Omental fat pad (tissue), 4 donors: ENCODE data around the gene CACNA2D1. TPM values are rescaled to one million over a fixed set of nuclear protein-coding genes. Genes with fewer than 3 reads are reported as not detected.

Experiments used
- ATAC-seq: fragments of 150-250 bp; one replicate; pipeline ENCODE4 v1.9.1; 2016; ENCODE audit warnings: mild to moderate bottlenecking, moderate library complexity; ENCODE audit not compliant: low FRiP score
- DNase-seq: peaks from one replicate; pipeline ENCODE4 v3.0.0-alpha.2; 2019; ENCODE audit warnings: low spot score
- total RNA-seq, 4 donors: library from RNA; depleted of rRNA; stranded (reverse); fragments of >200 nt; gene quantifications; one replicate each; pipeline ENCODE4 v1.1.0, GENCODE V29; 2016
- TF ChIP-seq, protein P1 (sequence below), 3 donors: fragments of 450-650 bp; IDR thresholded peaks; one replicate each; pipeline ENCODE4 v1.5.1; 2016 to 2017; ENCODE audit warnings: antibody characterized with exemption in 3 of 3, mild to moderate bottlenecking in 3 of 3, moderate library complexity in 2 of 3

CACNA2D1 gene
- total RNA-seq, 4 donors from 2014 or later: 20.5 to 39.8 (median 29.3) TPM

DNA sequence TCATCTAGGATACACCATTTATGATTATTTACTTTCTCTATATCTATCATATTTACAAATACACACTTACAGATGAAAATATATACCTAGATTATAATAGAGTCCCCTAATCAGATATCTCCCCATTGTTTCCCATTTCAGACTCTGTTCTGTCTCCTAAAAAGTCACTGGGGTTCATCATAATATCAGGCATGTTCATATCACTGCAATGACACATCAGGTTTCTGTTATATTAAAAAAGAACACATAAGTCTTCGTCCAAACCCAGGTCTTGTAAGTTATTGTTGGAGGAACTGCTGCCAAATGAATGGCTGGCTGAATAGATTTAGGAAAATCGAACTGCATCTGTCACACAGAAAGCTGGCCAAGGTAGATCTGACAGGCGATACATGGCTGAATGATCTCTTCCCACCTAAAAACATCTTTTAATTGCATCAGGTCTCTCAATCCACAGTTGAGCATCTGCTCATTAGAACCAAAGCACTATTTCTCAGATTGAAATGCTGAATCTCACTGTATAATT lies 178.7 kb downstream of the CACNA2D1 start:
- DNase-seq: no peak
- no peak for ATAC-seq
- TF ChIP-seq, protein P1, sequence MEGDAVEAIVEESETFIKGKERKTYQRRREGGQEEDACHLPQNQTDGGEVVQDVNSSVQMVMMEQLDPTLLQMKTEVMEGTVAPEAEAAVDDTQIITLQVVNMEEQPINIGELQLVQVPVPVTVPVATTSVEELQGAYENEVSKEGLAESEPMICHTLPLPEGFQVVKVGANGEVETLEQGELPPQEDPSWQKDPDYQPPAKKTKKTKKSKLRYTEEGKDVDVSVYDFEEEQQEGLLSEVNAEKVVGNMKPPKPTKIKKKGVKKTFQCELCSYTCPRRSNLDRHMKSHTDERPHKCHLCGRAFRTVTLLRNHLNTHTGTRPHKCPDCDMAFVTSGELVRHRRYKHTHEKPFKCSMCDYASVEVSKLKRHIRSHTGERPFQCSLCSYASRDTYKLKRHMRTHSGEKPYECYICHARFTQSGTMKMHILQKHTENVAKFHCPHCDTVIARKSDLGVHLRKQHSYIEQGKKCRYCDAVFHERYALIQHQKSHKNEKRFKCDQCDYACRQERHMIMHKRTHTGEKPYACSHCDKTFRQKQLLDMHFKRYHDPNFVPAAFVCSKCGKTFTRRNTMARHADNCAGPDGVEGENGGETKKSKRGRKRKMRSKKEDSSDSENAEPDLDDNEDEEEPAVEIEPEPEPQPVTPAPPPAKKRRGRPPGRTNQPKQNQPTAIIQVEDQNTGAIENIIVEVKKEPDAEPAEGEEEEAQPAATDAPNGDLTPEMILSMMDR (IDR thresholded peaks at IDR 0.05): no peak

GRCh38 chr7:82263920-82264782 lies 179.4 kb downstream of the CACNA2D1 start:
- no peak for DNase-seq
- no peak for ATAC-seq
- TF ChIP-seq, protein P1 (IDR thresholded peaks at IDR 0.05): no peak

DNA sequence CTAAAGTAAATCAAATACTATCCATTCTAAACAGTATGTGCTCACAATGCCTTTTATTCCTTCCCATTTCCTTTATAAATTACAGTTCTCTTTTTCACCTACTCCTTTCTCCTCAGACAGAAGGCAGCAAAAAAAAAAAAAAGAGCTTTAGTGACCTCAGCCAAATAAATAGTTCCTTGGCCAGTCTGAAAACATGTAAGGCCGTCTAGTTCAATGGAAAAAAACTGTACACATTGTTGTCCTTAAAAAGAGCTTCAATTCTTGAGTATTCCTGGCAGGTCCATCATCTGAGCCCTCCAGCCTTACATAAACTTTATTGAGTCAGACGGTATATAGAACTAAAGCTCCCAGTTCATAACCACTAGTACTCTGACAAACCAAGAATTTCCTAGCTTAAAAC lies 185.4 kb downstream of the CACNA2D1 start:
- ATAC-seq: no peak
- no peak for DNase-seq
- TF ChIP-seq, protein P1 (IDR thresholded peaks at IDR 0.05): no peak

GRCh38 chr7:82257118-82257695 lies 186.4 kb downstream of the CACNA2D1 start:
- TF ChIP-seq, protein P1 (IDR thresholded peaks at IDR 0.05): no peak
- no peak for DNase-seq
- ATAC-seq: no peak

DNA sequence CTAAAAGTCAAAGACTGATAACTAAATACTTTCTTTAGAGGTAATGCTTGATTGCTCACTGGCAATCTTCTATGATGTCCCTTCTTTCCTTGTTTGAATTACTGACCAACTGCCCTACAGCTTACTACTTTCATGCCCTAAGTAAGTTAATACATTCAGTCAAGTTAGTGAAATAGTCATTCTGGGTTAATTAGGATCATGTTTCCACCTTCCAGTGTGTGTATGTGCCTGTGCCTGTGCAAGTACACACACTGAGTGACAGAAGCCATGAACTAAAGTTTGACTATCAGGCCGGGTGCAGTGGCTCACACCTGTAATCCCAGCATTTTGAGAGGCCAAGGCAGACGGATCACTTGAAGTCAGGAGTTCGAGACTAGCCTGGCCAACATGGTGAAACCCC lies 187.9 kb downstream of the CACNA2D1 start:
- TF ChIP-seq, protein P1 (IDR thresholded peaks at IDR 0.05): no peak
- DNase-seq (no peak), ATAC-seq (no peak)

GRCh38 chr7:82250598-82250997 lies 193.0 kb downstream of the CACNA2D1 start:
- no peak for ATAC-seq
- TF ChIP-seq, protein P1 (IDR thresholded peaks at IDR 0.05): no peak
- no peak for DNase-seq
